PC-3 (cell line): Measurements from ENCODE around the gene ARMC7. TPM values are rescaled to one million over a fixed set of nuclear protein-coding genes. Genes with fewer than 3 reads are reported as not detected.

Source experiments
- ATAC-seq: fragments of 200-7000 bp; cut with Tn5 transposase; 2 replicates; pipeline ENCODE4 v1.9.1; 2020; ENCODE audit warnings: mild to moderate bottlenecking, moderate library complexity
- BruUV-seq: library from RNA; stranded (reverse); fragments of 400-500 nt; replicated peaks from 2 replicates; lab custom pipeline; 2021; lab: Mats Ljungman, UMichigan
- CTCF ChIA-PET: fragments of 300-600 bp; sonication (Branson Sonifier 250); formaldehyde crosslinking; loops from one replicate; lab custom pipeline; 2022; ENCODE audit warnings: antibody characterized with exemption; lab: Charles Lee
- POLR2A ChIA-PET: fragments of 300-600 bp; sonication (Branson Sonifier 250); formaldehyde crosslinking; loops from one replicate; lab custom pipeline; 2022; ENCODE audit warnings: antibody characterized with exemption; ENCODE audit not compliant: unreplicated experiment; lab: Charles Lee
- DNase-seq: peaks from one replicate; pipeline ENCODE4 v3.0.0-alpha.2; 2015
- H2AFZ ChIP-seq: fragments of 300-600 bp; sonication (generic); 2 replicates; pipeline ENCODE4 v1.6.0; 2016; ENCODE audit warnings: antibody characterized with exemption, low read length
- H3F3A ChIP-seq: fragments of 300-600 bp; sonication (generic); one replicate; pipeline ENCODE4 v1.6.0; 2017; ENCODE audit warnings: antibody characterized with exemption, low read length, control low read depth, mild to moderate bottlenecking; ENCODE audit not compliant: unreplicated experiment
- H3K27ac ChIP-seq: fragments of 300-600 bp; sonication (generic); 2 replicates; pipeline ENCODE4 v1.5.1; 2016; ENCODE audit warnings: mild to moderate bottlenecking, low read length
- H3K27me3 ChIP-seq: fragments of 300-600 bp; sonication (generic); 2 replicates; pipeline ENCODE4 v1.6.1; 2016; ENCODE audit warnings: low read length, mixed read lengths
- H3K36me3 ChIP-seq: fragments of 300-600 bp; sonication (generic); 2 replicates; pipeline ENCODE4 v1.6.1; 2016; ENCODE audit warnings: low read depth, mixed run types, low read length, mixed read lengths
- H3K4me1 ChIP-seq: fragments of 300-600 bp; sonication (generic); 2 replicates; pipeline ENCODE4 v1.5.1; 2016; ENCODE audit warnings: low read length; ENCODE audit not compliant: insufficient read depth
- H3K4me2 ChIP-seq: fragments of 300-600 bp; sonication (generic); 2 replicates; pipeline ENCODE4 v1.6.0; 2016; ENCODE audit warnings: low read length
- H3K4me3 ChIP-seq: fragments of 300-600 bp; sonication (generic); 2 replicates; pipeline ENCODE4 v1.5.1; 2016; ENCODE audit warnings: mild to moderate bottlenecking, low read length, mixed read lengths
- H3K79me2 ChIP-seq: fragments of 300-600 bp; sonication (generic); 2 replicates; pipeline ENCODE4 v1.6.1; 2017; ENCODE audit warnings: low read length, mixed read lengths
- H3K9ac ChIP-seq: fragments of 300-600 bp; sonication (generic); 2 replicates; pipeline ENCODE4 v1.6.0; 2016; ENCODE audit warnings: mild to moderate bottlenecking, low read length
- H3K9me2 ChIP-seq: fragments of 300-600 bp; sonication (generic); replicated peaks from 2 replicates; pipeline ENCODE4 v1.6.1; 2016; ENCODE audit warnings: mixed run types, low read length, mixed read lengths
- H3K9me3 ChIP-seq: fragments of 300-600 bp; sonication (generic); 2 replicates; pipeline ENCODE4 v1.6.1; 2016; ENCODE audit warnings: low read length, mixed read lengths
- H4K20me1 ChIP-seq: fragments of 300-600 bp; sonication (generic); 2 replicates; pipeline ENCODE4 v1.6.1; 2016; ENCODE audit warnings: low read length, mixed read lengths
- EZH2 ChIP-seq: fragments of 300-600 bp; sonication (generic); IDR thresholded peaks from one replicate; pipeline ENCODE4 v1.6.1; 2017; ENCODE audit warnings: antibody characterized with exemption, mild to moderate bottlenecking, low read length; ENCODE audit not compliant: unreplicated experiment
- EZH2phosphoT487 ChIP-seq: fragments of 300-600 bp; sonication (generic); IDR thresholded peaks from 2 replicates; pipeline ENCODE4 v1.6.1; 2018; ENCODE audit warnings: mild to moderate bottlenecking, antibody characterized with exemption, low read length, borderline replicate concordance
- intact Hi-C: fragments of 100-400 bp; cut with micrococcal nuclease; formaldehyde crosslinking; loops from 2 replicates; pipeline ENCODE4 v1.9.0; 2023
- total RNA-seq: library from RNA; depleted of rRNA; stranded (reverse); fragments of >200 nt; gene quantifications from 2 replicates; pipeline ENCODE4 v1.2.3, GENCODE V29; 2014
- TF ChIP-seq, protein P1 (sequence below): fragments of 300-600 bp; sonication (generic); conservative IDR thresholded peaks from 2 replicates; pipeline ENCODE4 v1.5.1; 2017; ENCODE audit warnings: antibody characterized with exemption, low read depth, mild to moderate bottlenecking, low read length

The ARMC7 gene
- total RNA-seq, 1 experiment from 2014 or later, result 17.0 TPM

DNA sequence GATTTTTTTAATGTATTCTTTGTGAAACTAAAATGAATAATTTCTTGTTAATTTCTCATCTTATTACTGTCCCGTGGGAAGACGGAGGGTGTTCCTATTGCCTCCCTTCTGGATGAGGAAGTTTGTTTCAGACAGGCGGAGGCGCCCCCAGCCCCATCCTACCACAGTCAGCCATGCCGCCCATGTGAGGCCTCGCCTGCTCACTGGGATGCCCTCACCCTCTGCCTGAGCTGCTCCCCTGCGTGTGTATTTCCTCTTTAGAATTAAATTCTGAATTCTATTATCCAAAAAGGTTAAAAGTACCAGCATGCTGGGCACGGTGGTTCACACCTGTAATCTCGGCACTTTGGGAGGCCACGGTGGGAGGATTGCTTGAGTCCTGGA lies 48.7 kb upstream of the ARMC7 start:
- H3K4me1 ChIP-seq, result no peaks in the 10 kb centered on the region
- DNase-seq (no peak), ATAC-seq (no peak)
- TF ChIP-seq, protein P1, sequence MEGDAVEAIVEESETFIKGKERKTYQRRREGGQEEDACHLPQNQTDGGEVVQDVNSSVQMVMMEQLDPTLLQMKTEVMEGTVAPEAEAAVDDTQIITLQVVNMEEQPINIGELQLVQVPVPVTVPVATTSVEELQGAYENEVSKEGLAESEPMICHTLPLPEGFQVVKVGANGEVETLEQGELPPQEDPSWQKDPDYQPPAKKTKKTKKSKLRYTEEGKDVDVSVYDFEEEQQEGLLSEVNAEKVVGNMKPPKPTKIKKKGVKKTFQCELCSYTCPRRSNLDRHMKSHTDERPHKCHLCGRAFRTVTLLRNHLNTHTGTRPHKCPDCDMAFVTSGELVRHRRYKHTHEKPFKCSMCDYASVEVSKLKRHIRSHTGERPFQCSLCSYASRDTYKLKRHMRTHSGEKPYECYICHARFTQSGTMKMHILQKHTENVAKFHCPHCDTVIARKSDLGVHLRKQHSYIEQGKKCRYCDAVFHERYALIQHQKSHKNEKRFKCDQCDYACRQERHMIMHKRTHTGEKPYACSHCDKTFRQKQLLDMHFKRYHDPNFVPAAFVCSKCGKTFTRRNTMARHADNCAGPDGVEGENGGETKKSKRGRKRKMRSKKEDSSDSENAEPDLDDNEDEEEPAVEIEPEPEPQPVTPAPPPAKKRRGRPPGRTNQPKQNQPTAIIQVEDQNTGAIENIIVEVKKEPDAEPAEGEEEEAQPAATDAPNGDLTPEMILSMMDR, result no peak
- no peak for TF ChIP-seq EZH2
- no peak for TF ChIP-seq EZH2phosphoT487
- H3K9me2 ChIP-seq, result no peaks in the 10 kb centered on the region
- no peaks in the 10 kb centered on the region for H3K79me2 ChIP-seq
- intact Hi-C loops, result no loop called here
- no peak overlapping the region for H3K4me3 ChIP-seq
- POLR2A ChIA-PET, result interaction anchor here (0.6 kb wide), 1 partner anchor 12 kb away, joined by 3 read pairs; no protein-coding TSS in a partner anchor
- H2AFZ ChIP-seq, result no peak overlapping the region
- CTCF ChIA-PET, result interaction anchor here (0.5 to 1.1 kb wide), 2 partner anchors 12 to 126 kb away, joined by 5 to 6 read pairs; no protein-coding TSS in a partner anchor
- H3K9ac ChIP-seq, result no peak overlapping the region
- H3K27ac ChIP-seq, result no peak overlapping the region
- no peaks in the 10 kb centered on the region for H4K20me1 ChIP-seq
- peaks cover 34% of the 10 kb centered on the region; the same call in 1 of the 2 replicates for H3K36me3 ChIP-seq
- no peaks in the 10 kb centered on the region for H3K9me3 ChIP-seq
- no peak overlapping the region for H3K4me2 ChIP-seq
- BruUV-seq, result no TSS peak
- H3K27me3 ChIP-seq, result no peaks in the 10 kb centered on the region
- no peaks in the 10 kb centered on the region for H3F3A ChIP-seq

DNA sequence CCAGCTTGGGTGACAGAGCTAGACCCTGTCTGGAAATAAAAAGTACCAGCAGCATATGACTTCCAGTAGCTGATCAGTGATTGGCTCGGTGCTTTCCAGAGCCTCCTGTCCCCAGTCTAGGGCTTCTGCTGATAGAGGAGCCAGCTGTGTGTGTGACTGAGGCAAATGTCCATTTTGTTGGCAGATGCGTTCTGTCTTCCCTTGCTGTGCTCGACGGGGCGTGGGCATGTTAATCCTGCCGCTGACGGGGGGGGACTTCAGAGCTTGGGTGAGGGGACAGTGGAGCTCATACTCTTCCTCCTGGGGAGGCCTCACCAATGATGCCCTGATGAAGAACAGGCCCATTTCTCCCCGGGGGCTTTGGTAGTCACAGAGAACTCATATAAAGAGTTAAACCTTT lies 48.2 kb upstream of the ARMC7 start:
- DNase-seq (no peak), ATAC-seq (no peak)
- Histone ChIP-seq H3K27me3 (no peaks in the 10 kb centered on the region), H4K20me1 (no peaks in the 10 kb centered on the region), H3K79me2 (no peaks in the 10 kb centered on the region), H3K4me2 (no peak overlapping the region), H3K9me2 (no peaks in the 10 kb centered on the region), H3K36me3 (peaks cover 34% of the 10 kb centered on the region; the same call in 1 of the 2 replicates), H3K9me3 (no peaks in the 10 kb centered on the region), H3F3A (no peaks in the 10 kb centered on the region), H2AFZ (no peak overlapping the region), H3K9ac (no peak overlapping the region), H3K27ac (no peak overlapping the region), H3K4me1 (no peaks in the 10 kb centered on the region), H3K4me3 (no peak overlapping the region)
- BruUV-seq, result no TSS peak
- intact Hi-C loops, result no loop called here
- ChIA-PET POLR2A (no interaction called here), CTCF (interaction anchor here (0.5 kb wide), 1 partner anchor 126 kb away, joined by 6 read pairs; no protein-coding TSS in a partner anchor)
- TF ChIP-seq EZH2phosphoT487, result no peak
- TF ChIP-seq, protein P1, result no peak
- TF ChIP-seq EZH2, result no peak

DNA sequence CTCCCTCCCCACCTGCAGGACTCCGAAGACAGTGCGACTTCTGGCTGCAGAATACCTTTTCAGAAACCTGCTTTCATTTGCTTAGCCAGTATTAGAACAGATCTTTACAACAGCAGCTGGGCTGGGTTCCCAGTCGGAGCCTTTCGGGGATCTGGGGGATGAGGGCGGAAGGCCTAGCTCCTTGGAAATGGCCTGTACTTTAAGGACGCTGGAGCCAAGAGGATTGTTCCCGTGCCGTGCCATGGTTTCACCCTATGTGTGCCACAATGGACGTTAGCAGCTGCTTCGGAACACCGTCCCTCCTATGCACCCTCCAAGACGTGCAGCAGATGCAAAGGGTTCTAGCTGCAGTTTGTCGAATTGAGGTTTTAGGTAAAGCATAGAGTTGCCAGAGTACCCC lies 46.6 kb upstream of the ARMC7 start:
- no peaks in the 10 kb centered on the region for H3K27me3 ChIP-seq
- intact Hi-C loops, result no loop called here
- H3K4me3 ChIP-seq, result no peak overlapping the region
- H3F3A ChIP-seq, result no peaks in the 10 kb centered on the region
- H2AFZ ChIP-seq, result no peak overlapping the region
- H4K20me1 ChIP-seq, result no peaks in the 10 kb centered on the region
- no peaks in the 10 kb centered on the region for H3K9me3 ChIP-seq
- DNase-seq (no peak), ATAC-seq (no peak)
- H3K27ac ChIP-seq, result no peak overlapping the region
- H3K79me2 ChIP-seq, result no peaks in the 10 kb centered on the region
- no peaks in the 10 kb centered on the region for H3K9me2 ChIP-seq
- ChIA-PET CTCF (interaction anchor here (0.6 kb wide), 1 partner anchor 13 kb away, joined by 7 read pairs; no protein-coding TSS in a partner anchor), POLR2A (interaction anchor here (0.6 kb wide), 1 partner anchor 100 kb away, joined by 3 read pairs; no protein-coding TSS in a partner anchor)
- H3K36me3 ChIP-seq, result peaks cover 34% of the 10 kb centered on the region; the same call in 1 of the 2 replicates
- H3K9ac ChIP-seq, result no peak overlapping the region
- TF ChIP-seq EZH2, result no peak
- TF ChIP-seq, protein P1, result no peak
- no peak for TF ChIP-seq EZH2phosphoT487
- no peak overlapping the region for H3K4me2 ChIP-seq
- no peaks in the 10 kb centered on the region for H3K4me1 ChIP-seq
- no TSS peak for BruUV-seq
